NT2/D1 (cell line): Measurements from ENCODE around the gene NOL4L.

Source experiments
- DNase-seq: peaks from one replicate; pipeline ENCODE4 v3.0.0-alpha.2; 2011; ENCODE audit warnings: low read depth, low spot score
- H3K27me3 ChIP-seq: 2 replicates; pipeline ENCODE4 v1.6.0; 2011; ENCODE audit warnings: mild to moderate bottlenecking; ENCODE audit not compliant: insufficient read length, insufficient read depth
- H3K36me3 ChIP-seq: 2 replicates; pipeline ENCODE4 v1.6.1; 2011; ENCODE audit warnings: mild to moderate bottlenecking, low read length, mixed read lengths; ENCODE audit not compliant: insufficient read depth, insufficient read length
- H3K4me1 ChIP-seq: 2 replicates; pipeline ENCODE4 v1.5.1; 2011; ENCODE audit not compliant: insufficient read depth, insufficient read length
- H3K4me3 ChIP-seq: 2 replicates; pipeline ENCODE4 v1.5.1; 2011; ENCODE audit warnings: low read depth; ENCODE audit not compliant: insufficient read length
- H3K9ac ChIP-seq: 2 replicates; pipeline ENCODE4 v1.6.0; 2011; ENCODE audit warnings: low read depth; ENCODE audit not compliant: insufficient read length
- H3K9me3 ChIP-seq: 2 replicates; pipeline ENCODE4 v1.5.1; 2011; ENCODE audit warnings: mild to moderate bottlenecking, low read length; ENCODE audit not compliant: insufficient read depth
- SUZ12 ChIP-seq: IDR thresholded peaks from 2 replicates; pipeline ENCODE4 v1.6.1; 2011; ENCODE audit not compliant: insufficient read length, insufficient read depth; ENCODE audit errors: extremely low read depth
- YY1 ChIP-seq: IDR thresholded peaks from 2 replicates; pipeline ENCODE4 v1.6.1; 2011; ENCODE audit not compliant: insufficient read length, insufficient read depth
- ZNF274 ChIP-seq: IDR thresholded peaks from 2 replicates; pipeline ENCODE4 v1.6.1; 2011; ENCODE audit warnings: mild to moderate bottlenecking, low read depth, low read length

Gene NOL4L

GRCh38 chr20:32449057-32449889, 135.9 kb downstream of the NOL4L start:
- Histone ChIP-seq H3K27me3 (no peaks in the 10 kb centered on the region), H3K4me1 (peaks cover 8% of the 10 kb centered on the region), H3K9ac (no peak overlapping the region), H3K36me3 (peaks cover 78% of the 10 kb centered on the region), H3K9me3 (no peaks in the 10 kb centered on the region), H3K4me3 (no peak overlapping the region)
- no peak for TF ChIP-seq YY1
- TF ChIP-seq ZNF274, result no peak
- no peak for TF ChIP-seq SUZ12
- no peak for DNase-seq

GRCh38 chr20:32448306-32449056, 136.7 kb downstream of the NOL4L start:
- H3K9me3 ChIP-seq, result no peaks in the 10 kb centered on the region
- H3K27me3 ChIP-seq, result no peaks in the 10 kb centered on the region
- no peak overlapping the region for H3K9ac ChIP-seq
- TF ChIP-seq YY1 (no peak), ZNF274 (no peak), SUZ12 (no peak)
- H3K4me3 ChIP-seq, result no peak overlapping the region
- peaks cover 76% of the 10 kb centered on the region for H3K36me3 ChIP-seq
- peaks cover 8% of the 10 kb centered on the region for H3K4me1 ChIP-seq
- no peak for DNase-seq

GRCh38 chr20:32447136-32448027, 137.8 kb downstream of the NOL4L start:
- Histone ChIP-seq H3K36me3 (peaks cover 66% of the 10 kb centered on the region), H3K27me3 (no peaks in the 10 kb centered on the region), H3K4me3 (no peak overlapping the region), H3K4me1 (peaks cover 8% of the 10 kb centered on the region), H3K9ac (no peak overlapping the region), H3K9me3 (no peaks in the 10 kb centered on the region)
- TF ChIP-seq YY1, result no peak
- TF ChIP-seq SUZ12, result no peak
- no peak for DNase-seq

GRCh38 chr20:32446301-32447100, 138.6 kb downstream of the NOL4L start:
- no peak overlapping the region for H3K4me3 ChIP-seq
- H3K4me1 ChIP-seq, result peaks cover 8% of the 10 kb centered on the region
- DNase-seq, result no peak
- TF ChIP-seq ZNF274 (no peak), SUZ12 (no peak), YY1 (no peak)
- peaks cover 57% of the 10 kb centered on the region for H3K36me3 ChIP-seq
- H3K9me3 ChIP-seq, result no peaks in the 10 kb centered on the region
- H3K27me3 ChIP-seq, result no peaks in the 10 kb centered on the region
- no peak overlapping the region for H3K9ac ChIP-seq

- Histone ChIP-seq H3K9me3 (no peaks in the 10 kb centered on the region), H3K36me3 (peaks cover 50% of the 10 kb centered on the region), H3K4me3 (no peak overlapping the region), H3K4me1 (peaks cover 8% of the 10 kb centered on the region), H3K9ac (no peak overlapping the region), H3K27me3 (no peaks in the 10 kb centered on the region)
- TF ChIP-seq SUZ12 (no peak), YY1 (no peak), ZNF274 (no peak)
- DNase-seq, result no peak
Observed at GRCh38 chr20:32445539-32446273, 139.4 kb downstream of the NOL4L start.
